Stimulated activated CD4-positive, alpha-beta T cell treated with anti-CD3 and anti-CD28 coated beads, Interleukin-1b, Interleukin-23, amount 100 ng/mL, for 48 hours (primary cell): Measurements from ENCODE around the gene GSS.
"Not testable (repeated sequence)": the region's sequence is repeated elsewhere in the genome, so short reads cannot be mapped to it uniquely, and the experiment has no call there.

Source experiments
- DNase-seq: peaks from one replicate; pipeline ENCODE4 v3.0.0-alpha.2; 2020

Gene GSS

GRCh38 chr20:34895465-34895864, 60.1 kb downstream of the GSS start:
- no peak for DNase-seq

GRCh38 chr20:34894723-34895122, 60.9 kb downstream of the GSS start:
- DNase-seq = no peak

GRCh38 chr20:34892671-34893070, 62.9 kb downstream of the GSS start:
- no peak for DNase-seq

- peak; percentile 47 for DNase-seq
Measured at GRCh38 chr20:34891166-34892062, 64.2 kb downstream of the GSS start.

GRCh38 chr20:34888468-34888867, 67.1 kb downstream of the GSS start:
- no peak for DNase-seq

- no peak for DNase-seq
Measured at GRCh38 chr20:34887023-34887422, 68.6 kb downstream of the GSS start.

GRCh38 chr20:34886122-34886521, 69.5 kb downstream of the GSS start:
- no peak for DNase-seq

GRCh38 chr20:34884260-34884659, 71.3 kb downstream of the GSS start:
- no peak for DNase-seq

- no peak for DNase-seq
Measured at GRCh38 chr20:34883809-34884208, 71.8 kb downstream of the GSS start.

GRCh38 chr20:34883087-34883688, 72.4 kb downstream of the GSS start:
- no peak for DNase-seq

GRCh38 chr20:34881689-34882088, 73.9 kb downstream of the GSS start:
- no peak for DNase-seq

GRCh38 chr20:34880971-34881370, 74.6 kb downstream of the GSS start:
- DNase-seq = not testable (repeated sequence)

GRCh38 chr20:34880215-34880850, 75.3 kb downstream of the GSS start:
- DNase-seq = no peak
